Right ventricle myocardium superior (tissue), 1 donor: ENCODE data around the gene SLC37A1. TPM values are rescaled to one million over a fixed set of nuclear protein-coding genes. Genes with fewer than 3 reads are reported as not detected.
"Not testable (repeated sequence)": the region's sequence is repeated elsewhere in the genome, so short reads cannot be mapped to it uniquely, and the experiment has no call there.

Experiments used
- ATAC-seq: fragments of 200-7000 bp; cut with Tn5 transposase; one replicate; pipeline ENCODE4 v1.9.1; 2020; ENCODE audit warnings: mild to moderate bottlenecking; ENCODE audit not compliant: poor library complexity
- DNase-seq: peaks from one replicate; pipeline ENCODE4 v3.0.0-alpha.2; 2020
- intact Hi-C: fragments of 100-400 bp; cut with DNase I; formaldehyde crosslinking; loops from one replicate; pipeline ENCODE4 v1.11.2; 2022
- long read RNA-seq: library from polyadenylated mRNA; unstranded; transcript quantifications from one replicate; pipeline ENCODE4 v2.0.0, GENCODE V29; 2021
- total RNA-seq: library from RNA; stranded (reverse); fragmentation: NEBNext Ultra II Directional; extraction: Animal tissue kit (Norgen Biotek cat#: 25700); gene quantifications from one replicate; pipeline ENCODE4 v1.2.1, GENCODE V29; 2021
- donor health status: DM: no; HTN: yes; CAD: no; lungs with severe emphysema.

The SLC37A1 gene
- 3.8 TPM for total RNA-seq
- long read RNA-seq, partial matches to known transcripts = 3 of 22 reads
- long read RNA-seq, other reads (novel, unspliced or antisense) = 17 of 22 reads

DNA sequence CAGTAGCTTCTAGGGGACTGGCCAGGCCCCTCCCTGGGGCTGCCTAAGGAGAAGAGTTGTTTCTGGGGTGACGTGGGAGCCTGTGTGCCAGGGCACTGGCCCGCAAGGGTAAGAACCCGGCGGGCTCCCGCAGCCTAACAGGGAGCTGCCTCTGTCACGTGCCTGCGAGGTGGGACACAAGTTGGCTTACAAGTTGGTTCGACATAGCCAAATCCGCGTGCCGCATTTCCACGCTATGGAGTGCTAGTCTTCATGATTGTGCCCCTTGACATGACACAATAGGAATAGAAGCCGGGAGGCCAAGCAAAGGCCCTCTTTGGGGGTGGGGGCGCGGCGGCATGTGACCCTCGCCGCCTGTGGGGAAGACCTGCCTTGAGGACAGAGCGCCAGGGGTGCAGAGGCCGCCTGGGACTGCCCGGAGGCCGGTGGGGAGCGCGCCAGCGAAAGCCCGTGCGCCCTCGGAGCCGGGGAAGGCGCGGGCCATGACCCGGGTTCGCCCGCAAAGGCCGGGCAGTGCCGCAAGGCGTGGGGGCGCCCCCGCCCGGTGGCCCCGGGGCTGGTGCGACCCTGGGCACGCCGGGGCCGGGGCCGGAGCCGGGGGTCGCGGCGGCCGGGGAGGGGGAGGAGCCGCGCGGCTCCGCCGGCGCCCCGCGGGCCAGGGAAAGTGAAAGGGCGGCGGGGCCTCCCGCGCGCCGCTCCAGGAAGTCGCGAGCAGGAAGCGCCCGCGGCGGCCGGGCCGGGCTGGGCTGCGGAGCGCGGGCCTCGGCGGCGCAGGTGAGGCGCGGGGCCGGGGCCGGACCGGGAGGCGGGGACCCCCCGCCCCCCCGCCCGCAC is at the start of gene SLC37A1:
TSS of gene SLC37A1 (plus strand) at position 702 of the 834 bp plus-strand sequence. CDS start 4,603 bp downstream, outside the sequence.
- DNase-seq (peak; percentile 59), ATAC-seq (peak; percentile 48)
- intact Hi-C loops = no loop called here

DNA sequence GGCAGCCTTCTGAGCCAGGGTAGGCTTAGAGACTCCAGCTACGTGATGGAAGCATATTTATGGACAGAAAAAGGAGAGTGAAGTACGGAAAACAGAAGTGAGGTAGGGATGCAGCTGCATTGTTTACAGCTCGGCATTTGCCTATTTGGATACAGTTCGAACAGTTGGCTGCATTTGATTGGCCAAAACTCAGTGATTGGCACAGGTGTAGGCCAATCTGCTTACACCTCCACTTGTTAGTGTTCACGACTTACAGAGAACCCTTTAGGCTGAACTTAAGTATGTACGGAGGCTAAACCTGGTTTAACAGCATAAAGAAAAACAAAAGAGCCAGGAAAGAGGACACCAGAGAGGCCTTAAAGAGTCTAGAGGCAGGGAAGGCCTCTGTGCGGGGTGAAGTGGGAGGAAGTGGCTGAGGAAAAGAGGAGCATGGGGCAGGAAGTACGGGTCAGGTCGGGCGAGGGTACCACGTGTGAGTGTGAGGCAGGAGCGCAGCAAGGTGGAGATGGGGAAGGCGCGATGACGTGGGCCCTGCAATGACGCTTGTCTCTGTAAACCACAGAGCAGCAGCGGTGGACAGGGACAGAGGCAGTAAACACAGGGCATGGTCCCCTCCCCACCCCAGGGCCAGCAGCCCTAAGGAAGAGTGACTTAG is 49.7 kb upstream of the SLC37A1 start:
- no peak for ATAC-seq
- intact Hi-C loops = no loop called here
- DNase-seq = no peak

DNA sequence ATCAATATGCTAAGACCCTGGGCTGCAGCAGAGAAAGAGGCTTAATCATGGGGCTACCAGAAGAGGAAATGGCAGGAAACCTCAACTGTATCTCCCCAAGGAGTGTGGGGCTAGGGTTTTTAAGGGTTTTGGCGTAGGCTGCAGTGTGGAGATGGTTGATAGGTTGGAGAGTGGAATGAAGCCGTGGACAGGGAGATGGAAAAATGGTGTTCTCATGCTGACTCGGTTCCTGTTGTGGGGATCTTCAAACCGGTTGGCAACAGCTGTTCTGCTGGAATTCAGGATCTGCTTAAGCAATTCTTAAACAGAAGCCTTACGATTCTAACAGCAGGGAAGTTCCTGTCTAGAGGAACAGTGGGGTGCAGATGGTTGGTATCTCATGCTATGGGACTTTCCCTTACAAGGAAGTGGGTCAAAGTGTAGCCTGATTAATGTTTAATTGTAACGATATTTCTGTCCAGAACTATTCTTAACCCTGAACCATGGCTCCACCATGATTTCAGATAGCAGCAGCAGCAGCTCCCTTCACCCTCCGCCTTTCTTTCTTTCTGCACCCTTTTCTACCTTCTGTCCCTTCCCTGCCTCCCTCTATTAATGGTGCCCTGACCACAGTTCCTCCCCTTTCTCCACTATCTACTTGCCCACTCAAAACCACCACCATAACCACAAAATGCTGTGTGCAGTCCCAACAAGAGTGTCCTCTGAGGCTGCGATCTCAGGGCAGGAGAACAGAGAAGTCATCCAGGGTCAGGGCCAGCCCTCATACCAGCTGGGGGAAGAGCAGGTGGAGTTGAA is 48.4 kb upstream of the SLC37A1 start:
- no peak for DNase-seq
- intact Hi-C loops = no loop called here
- peak; percentile 26 for ATAC-seq

DNA sequence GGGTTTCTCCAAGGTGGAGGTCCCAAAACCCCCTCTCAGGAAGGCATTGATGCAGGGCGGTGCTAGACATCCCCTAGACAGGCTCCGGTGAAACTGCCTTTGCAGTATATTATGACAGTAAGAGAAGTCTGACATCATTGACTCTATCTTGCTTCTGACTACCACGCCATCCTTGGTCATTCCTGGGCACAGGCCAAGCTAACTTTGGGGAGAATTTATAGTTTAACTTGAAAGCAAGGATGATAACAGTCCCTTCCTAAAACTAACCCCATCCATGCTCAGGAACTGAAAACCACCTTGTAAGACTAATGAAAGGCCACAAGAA is 47.9 kb upstream of the SLC37A1 start:
- ATAC-seq (no peak), DNase-seq (no peak)
- intact Hi-C loops = no loop called here

- ATAC-seq (no peak), DNase-seq (no peak)
- intact Hi-C loops = no loop called here
These were observed 47.0 kb upstream of the SLC37A1 start for GRCh38 chr21:42466700-42467099.

GRCh38 chr21:42467140-42467983 is 46.3 kb upstream of the SLC37A1 start:
- DNase-seq = no peak
- intact Hi-C loops = no loop called here

DNA sequence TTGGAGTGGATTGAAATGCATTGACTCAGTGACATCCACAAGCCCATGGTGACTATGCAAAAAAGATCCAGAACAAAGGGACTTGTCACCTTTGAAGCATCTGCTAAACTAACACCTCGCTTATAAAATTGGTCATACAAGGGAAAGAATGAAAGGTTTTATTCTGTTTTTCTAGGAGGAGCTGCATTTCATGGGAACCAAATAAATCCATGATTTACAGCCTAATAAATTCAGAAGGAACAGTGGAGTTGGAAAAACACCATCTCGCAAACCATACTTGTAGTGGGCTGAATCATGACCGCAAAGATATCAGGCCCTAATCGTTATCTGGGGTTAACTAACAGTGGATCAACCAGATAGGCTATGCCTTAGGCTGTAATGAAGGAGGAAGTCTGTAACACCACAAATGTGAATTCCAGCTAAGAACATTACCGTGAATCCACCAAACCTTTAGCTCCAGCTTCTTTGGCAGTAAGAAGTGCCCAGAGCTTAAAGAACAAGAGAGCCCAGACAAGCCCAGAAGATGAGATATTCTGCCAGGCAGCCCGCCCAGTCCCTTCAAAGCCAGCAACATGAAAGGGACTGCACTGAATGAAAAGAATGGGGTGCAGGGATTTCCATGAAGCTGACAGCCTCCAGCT is 45.0 kb upstream of the SLC37A1 start:
- ATAC-seq (no peak), DNase-seq (no peak)
- intact Hi-C loops = no loop called here

More at GRCh38 chr21:42467140-42467983, 46.3 kb upstream of the SLC37A1 start:
- ATAC-seq = peak; percentile 67

DNA sequence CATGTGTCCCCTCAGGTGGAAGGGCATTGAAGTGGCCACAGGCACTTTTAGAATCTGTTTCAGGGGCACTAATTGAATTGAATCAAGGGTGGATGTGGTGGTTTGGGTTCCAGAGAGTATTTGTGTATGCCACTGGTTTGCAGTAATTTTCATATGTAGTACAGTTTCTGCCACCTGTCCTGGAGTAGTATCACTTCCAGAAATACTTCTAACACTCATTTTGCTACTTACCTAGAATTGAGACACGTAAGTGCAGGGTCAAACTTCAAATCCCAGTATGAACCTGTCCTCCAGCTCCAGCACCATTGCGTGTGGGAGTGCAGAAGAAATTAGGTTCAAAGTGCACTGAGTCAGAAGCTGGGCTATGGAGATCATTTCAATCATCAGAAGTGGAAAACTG is 44.4 kb upstream of the SLC37A1 start:
- ATAC-seq (no peak), DNase-seq (no peak)
- intact Hi-C loops = no loop called here

GRCh38 chr21:42469726-42470125 is 43.9 kb upstream of the SLC37A1 start:
- intact Hi-C loops, DNase-seq: not testable (repeated sequence)

DNA sequence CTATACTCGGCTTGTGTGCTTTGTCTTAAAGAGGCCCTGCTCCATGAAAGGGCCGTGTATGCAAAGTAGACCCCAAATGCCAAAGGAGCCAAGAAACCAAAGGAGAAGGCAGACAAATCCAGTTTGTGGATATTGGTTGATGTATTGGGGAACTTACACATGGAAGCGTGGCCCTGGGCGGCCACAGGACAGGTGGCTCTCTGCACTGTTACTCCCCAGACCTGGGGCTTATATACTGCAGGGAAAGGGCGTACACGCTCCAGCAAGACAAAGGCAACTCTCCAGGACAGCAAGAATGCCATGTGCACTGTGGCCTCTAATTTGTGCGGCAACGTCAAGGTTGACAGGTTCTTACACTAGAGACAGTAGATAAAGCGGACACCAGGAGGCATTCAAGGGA is 42.4 kb upstream of the SLC37A1 start:
- DNase-seq (no peak), ATAC-seq (no peak)
- intact Hi-C loops = no loop called here

More at GRCh38 chr21:42469726-42470125, 43.9 kb upstream of the SLC37A1 start:
- not testable (repeated sequence) for ATAC-seq

DNA sequence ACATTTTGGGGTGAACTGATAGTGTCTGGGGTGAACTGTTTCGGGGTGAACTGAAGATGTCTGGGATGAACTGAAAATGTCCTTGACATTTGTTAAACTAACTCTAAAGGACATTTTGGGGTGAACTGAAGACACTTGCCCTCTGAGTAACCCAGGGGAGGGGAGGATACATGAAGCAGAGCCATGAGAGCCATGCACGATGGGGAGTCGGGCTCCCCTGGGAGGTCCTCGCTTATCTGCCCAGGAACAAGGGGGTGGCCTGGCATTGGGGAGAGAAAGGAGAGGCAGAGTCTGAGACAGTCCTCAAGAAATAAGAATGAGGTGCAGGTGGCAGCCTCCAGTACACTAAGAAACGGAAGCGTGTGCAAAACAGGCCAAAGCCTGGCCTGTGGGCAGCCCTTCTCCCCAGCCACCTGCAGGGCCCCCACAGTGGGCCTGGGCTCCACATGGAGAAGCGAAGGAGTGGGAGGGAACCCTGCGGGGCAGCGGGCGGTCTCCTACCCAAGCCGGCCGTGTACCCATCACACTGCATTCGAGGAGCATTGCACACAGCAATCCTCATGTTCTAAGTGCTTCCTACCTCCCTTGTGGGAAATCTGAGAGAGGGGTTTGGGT is 41.8 kb upstream of the SLC37A1 start:
- no peak for DNase-seq
- intact Hi-C loops = no loop called here
- no peak for ATAC-seq

- DNase-seq = no peak
- ATAC-seq = no peak
- intact Hi-C loops = no loop called here
These were observed 41.1 kb upstream of the SLC37A1 start for GRCh38 chr21:42472521-42472920.

DNA sequence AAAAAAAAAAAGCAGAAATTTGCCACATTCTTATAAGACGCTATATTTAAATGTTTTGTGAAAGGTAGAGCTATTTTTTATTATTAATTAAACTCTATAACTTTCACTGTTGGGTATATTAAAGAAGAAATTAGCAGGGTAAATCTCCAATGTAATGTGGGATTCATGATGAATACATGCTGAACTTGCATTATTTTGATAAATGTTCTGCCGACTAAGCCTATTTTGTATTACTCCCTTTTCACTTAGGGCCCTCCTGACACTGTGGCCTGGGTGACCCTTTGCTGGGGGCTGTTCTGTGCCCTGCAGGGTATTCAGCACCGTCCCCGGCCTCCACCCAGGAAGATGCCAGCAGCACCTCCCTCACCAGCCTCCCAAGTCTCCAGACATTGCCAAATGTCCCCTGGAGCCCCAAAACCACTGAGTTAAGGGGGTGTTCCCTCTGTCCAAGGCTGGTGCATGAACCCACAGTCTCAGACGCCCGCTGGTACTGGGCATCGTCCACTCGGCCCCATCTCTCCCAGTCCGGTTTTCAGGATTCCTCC is 40.1 kb upstream of the SLC37A1 start:
- intact Hi-C loops = no loop called here
- ATAC-seq = no peak
- DNase-seq = no peak

DNA sequence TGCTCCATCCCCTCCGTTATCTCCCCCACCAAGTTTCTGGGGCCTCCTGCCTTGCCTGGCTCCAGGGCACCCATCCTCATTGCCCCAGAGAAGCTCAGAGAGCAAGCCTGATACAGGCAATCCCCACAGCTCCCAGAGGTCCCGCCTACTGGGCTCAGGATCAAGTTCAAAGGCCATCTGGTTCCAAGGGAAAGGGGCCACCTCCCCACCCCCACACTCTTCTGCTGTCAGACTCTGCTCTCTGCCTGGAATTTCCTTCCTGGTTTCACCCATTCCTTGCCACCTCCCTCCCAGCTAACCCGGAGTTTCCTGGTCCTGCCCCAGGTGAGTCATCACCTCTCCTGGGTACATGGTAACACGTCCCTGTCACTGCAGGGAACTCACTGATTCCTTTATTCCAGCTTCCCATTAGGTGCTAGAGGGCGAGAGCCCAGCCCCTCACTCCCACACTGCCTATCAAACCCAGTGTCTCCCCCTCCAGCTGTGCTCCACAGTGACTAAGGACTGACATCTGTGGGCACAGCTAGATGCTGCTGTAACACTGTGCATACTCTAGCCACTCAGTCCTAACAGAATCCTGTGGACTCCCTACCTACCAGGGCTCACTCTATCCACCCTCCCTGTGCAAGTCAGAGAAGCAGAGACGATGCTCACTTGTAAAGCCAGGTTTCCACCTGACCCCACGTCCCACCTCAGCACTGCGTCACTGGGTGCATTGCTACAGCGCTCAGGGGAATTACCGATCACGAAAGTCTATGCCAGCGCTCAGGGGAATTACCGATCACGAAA is 39.4 kb upstream of the SLC37A1 start:
- ATAC-seq = peak; percentile 31
- no peak for DNase-seq
- intact Hi-C loops = no loop called here

DNA sequence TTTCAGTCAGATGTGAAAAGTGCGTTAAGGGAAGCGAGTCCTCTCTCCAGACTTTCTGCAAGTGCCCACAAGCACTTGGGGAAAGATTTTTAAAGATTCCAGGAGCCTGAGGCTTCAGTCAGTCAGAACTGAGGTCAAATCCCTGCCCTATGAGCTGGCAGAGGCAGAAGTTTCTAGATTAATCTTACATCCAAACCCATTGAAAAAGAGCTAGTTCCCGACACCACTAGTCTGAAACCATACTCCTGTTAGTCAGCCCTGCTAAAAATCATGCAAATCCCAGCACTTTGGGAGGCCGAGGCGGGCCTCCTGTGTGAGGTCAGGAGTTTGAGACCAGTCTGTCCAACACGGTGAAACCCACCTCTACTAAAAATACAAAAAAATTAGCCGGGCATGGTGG is 38.6 kb upstream of the SLC37A1 start:
- no peak for ATAC-seq
- no peak for DNase-seq
- intact Hi-C loops = no loop called here

DNA sequence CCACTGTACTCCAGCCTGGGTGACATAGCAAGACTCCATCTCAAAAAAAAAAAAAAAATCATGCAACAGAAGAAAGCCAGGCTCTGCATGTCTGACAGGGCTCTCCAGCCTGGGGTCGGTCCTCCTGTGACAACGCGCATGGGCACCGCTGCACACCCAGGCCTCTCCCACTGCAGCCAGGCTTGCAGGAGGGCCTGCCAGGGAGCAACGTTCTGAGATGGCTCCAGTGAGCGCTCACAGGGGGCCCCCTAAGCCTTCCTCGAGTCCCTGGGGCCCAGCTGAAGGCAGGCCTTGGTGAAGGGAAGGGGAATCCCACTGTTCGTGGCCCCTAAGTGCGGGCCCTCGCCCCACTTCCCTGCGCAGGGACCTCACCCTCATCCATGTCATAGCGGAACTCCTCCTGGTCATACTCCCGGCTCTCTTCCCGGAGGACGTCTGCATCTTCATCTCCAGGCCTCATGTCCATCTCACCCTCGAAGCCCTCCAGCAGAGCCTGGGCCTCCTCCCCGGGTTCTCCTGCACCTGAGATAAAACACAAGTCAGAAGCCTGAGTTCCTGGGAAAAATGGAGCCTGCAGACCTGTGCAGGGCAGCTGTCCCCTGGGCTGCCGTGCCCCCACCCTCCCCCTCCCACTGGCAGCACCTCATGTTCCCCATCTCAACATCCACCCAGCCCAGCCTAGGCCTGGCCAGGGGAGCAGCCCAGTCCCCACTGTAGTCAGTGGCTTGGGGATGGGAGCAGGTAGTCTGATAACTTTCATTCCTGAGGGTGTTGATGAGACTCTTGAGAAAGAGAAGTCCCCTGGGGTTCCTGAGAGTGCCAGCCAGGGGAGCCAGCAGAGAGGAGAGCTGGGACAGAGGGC is 37.9 kb upstream of the SLC37A1 start:
- DNase-seq (no peak), ATAC-seq (no peak)
- intact Hi-C loops = no loop called here
